D721Med (cell line): ENCODE measurements around the gene MAP1LC3B.
A peak's percentile ranks its signal among the peaks of the same experiment; 100 is the strongest.
"Not testable (repeated sequence)": the region's sequence is repeated elsewhere in the genome, so short reads cannot be mapped to it uniquely, and the experiment has no call there.

ENCODE experiments used
- DNase-seq: peaks from one replicate; pipeline ENCODE4 v3.0.0; 2011; ENCODE audit warnings: low spot score; ENCODE audit not compliant: insufficient read length
- FAIRE-seq: peaks from 2 replicates; lab custom pipeline; 2011; peaks lifted over from hg19 to GRCh38; lab: Jason Lieb, UNC
- TF ChIP-seq, protein P1 (sequence below): IDR thresholded peaks from 2 replicates; pipeline ENCODE4 v1.5.1; 2012; ENCODE audit warnings: mild to moderate bottlenecking, control low read depth; ENCODE audit not compliant: insufficient read depth; ENCODE audit errors: missing control alignments

MAP1LC3B gene

DNA sequence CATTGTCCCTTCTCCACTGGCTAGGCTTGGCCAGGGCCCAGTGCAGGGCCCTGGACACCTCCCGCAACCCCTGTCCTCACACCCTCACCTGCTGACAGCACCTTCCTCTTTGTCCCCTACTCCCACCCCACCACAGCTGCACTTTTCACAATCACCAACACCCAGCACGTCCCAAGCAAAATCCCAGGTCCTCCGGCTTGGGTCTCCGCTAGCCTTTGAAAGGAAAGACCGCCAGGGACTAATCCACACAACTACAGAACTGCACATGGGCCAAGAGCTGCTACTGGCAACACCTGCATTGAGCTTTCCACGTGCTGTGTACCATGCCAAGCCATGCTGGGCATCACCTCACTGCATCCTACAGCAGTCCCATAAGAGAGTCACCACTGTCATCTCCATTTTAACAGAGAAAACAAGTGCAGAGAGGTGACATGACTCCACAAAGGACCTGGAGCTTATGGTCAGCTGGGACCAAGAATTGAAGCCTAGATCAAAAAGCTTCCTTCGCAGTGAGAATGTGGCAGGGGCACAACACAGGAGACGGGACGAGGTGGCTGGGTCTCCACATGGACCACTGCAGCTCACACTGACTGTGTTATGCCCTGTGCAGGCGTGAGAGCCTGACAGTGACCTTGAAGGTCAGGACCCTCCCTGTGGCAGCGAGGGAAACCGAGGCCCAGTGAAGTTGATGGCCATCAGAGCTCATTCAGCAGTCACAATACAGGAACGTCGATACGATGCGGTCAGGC is 31.1 kb upstream of the MAP1LC3B start:
- DNase-seq (no peak), FAIRE-seq (no peak)
- TF ChIP-seq, protein P1, sequence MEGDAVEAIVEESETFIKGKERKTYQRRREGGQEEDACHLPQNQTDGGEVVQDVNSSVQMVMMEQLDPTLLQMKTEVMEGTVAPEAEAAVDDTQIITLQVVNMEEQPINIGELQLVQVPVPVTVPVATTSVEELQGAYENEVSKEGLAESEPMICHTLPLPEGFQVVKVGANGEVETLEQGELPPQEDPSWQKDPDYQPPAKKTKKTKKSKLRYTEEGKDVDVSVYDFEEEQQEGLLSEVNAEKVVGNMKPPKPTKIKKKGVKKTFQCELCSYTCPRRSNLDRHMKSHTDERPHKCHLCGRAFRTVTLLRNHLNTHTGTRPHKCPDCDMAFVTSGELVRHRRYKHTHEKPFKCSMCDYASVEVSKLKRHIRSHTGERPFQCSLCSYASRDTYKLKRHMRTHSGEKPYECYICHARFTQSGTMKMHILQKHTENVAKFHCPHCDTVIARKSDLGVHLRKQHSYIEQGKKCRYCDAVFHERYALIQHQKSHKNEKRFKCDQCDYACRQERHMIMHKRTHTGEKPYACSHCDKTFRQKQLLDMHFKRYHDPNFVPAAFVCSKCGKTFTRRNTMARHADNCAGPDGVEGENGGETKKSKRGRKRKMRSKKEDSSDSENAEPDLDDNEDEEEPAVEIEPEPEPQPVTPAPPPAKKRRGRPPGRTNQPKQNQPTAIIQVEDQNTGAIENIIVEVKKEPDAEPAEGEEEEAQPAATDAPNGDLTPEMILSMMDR = no peak

DNA sequence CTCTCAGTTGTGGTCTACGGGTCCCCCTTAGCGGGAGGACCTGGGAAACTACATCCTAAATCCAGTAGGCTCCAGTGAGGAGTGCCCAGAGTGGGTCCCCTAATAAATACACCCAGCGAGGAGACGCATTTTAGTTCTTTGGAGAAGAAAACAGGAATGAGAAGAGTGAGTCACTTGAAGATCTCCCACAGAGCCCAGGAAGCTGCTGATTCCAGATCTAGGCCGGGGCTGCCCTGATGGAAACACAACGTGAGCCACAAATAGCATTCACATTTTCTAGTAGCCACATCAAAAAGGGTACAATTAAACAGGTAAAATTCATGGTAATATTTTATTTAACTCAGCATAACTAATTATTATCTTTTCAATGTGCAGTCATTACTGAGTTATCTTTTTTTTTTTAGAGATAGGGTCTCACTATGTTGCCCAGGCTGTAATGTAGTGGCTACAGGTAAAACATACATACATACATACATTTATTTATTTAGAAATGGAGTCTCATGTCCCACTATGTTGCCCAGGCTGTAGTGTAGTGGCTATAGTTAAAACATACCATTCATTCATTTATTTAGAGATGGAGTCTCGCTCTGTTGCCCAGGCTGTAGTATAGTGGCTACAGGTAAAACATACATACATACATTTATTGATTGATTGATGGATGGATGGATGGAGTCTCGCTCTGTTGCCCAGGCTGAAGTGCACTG is 30.1 kb upstream of the MAP1LC3B start:
- TF ChIP-seq, protein P1 = no peak
- FAIRE-seq (no peak), DNase-seq (no peak)

DNA sequence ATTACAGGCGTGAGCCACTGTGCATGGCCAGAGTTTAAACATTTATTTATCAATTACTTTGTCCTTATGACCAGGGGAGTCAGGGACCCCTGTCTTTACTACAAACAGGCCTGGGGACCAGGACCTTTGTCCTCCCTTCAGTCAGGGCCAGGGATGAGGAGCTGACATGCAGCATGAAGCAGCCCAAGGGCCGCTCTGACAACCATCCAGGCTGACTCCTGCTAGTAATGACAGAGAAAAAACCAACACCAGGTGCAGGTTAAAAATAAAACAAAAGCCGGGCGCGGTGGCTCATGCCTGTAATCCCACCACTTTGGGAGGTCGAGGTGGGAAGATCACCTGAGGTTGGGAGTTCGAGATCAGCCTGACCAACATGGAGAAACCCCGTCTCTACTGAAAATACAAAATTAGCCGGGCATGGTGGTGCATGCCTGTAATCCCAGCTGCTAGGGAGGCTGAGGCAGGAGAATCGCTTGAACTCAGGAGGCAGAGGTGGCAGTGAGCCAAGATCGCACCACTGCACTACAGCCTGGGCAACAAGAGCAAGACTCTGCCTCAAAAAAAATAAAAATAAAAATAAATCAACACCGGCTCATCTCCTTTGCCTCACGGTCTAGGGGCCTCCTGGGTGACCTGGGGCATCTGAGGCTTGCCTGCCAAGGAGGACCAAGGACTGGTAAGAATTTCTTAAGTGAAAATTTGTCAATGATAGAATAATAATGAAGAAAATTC is 29.1 kb upstream of the MAP1LC3B start:
- DNase-seq, FAIRE-seq: not testable (repeated sequence)

DNA sequence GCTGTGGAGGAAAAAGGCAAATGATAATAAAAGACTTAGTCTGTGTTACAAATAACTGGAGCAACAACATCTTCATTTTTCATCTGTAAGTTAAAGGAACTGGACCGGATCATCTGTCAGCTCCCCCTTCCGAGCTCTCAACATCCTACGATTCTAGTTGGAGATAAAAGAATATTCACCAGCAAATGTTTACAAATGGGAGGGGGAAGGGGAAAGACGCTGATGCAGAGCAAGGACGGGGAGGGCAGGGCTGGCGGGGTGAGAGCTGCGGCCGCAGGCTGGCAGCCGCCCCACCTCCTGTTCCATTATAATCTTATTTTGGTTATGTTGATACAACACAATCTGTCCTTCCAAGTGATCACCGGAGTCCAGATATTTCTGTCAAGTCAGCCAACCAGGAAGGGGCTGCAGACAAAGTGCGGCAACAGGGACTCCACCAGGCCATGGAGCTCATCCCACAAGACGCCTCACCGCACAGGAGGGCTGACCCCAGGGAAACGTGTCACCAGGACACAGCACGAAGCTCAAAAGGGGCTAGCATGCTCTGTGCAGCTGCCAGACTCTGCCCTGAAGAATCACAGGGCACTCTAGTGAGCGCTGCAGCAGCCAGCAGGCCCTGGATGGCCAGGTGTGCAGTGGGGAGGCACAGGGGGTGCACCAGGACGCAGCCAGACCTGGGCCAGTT is 28.2 kb upstream of the MAP1LC3B start:
- DNase-seq (peak; percentile 39), FAIRE-seq (no peak)
- TF ChIP-seq, protein P1 = no peak

DNA sequence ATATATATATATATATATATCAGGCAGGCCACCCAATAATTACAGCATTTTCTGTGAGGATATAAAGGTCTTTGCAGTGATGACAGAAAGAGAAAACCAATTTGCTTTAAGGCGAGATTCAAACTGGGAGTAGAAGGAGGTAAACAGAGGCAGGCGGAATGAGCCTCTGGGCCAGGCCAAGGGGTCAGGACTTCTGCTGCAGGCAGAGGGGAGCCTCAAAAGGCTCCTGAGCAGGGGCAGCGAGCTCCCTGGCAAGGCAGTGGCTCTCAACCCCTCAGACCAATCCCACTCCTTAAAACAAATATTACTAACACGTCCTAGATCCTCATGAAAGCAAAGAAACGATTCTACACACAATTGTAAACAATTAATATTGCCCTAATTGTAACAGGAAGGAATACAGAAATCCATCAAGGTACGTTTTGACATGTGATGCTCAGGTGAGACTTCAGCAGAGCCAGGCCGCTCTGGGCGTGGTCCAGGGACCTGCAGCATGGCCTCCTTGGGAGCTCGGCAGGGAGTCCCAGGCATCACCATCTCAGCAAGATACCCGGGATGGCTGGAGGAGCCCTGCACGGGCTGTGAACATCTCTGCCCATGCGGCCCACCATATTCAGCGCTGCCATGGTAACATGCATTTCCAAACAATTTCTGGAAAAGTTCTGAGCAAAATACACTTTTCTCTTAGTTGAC is 27.0 kb upstream of the MAP1LC3B start:
- DNase-seq (no peak), FAIRE-seq (no peak)
- TF ChIP-seq, protein P1 = no peak

DNA sequence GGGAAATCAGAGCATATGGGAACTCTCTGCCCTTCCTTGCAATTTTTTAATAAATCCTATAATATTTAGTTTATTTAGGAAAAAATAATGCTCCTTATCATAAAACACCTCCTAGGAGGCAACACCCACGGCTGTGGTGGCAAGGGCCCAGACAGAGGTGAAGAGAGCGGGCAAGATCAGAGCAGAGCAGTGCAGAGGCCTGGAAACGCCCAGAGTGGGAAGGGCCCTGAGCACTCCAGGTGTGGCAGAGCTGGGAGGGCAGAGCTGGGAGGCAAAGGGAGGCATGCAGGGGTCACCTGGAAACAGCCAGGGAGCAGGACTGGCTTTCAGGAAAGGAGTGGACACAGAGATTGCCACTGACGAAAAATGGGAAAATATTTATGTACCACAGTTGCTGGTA is 25.8 kb upstream of the MAP1LC3B start:
- FAIRE-seq (no peak), DNase-seq (no peak)
- TF ChIP-seq, protein P1 = no peak
